HEK293 (cell line): ENCODE results near the gene ARHGAP15.

Experiments
- CTCF ChIA-PET: fragments of 350-600 bp; formaldehyde crosslinking; extraction: SDS; loops from one replicate; lab custom pipeline; 2021; ENCODE audit warnings: antibody characterized with exemption; lab: Yijun Ruan, JAX
- POLR2A ChIA-PET: fragments of 300-600 bp; formaldehyde crosslinking; extraction: SDS; loops from one replicate; lab custom pipeline; 2020; ENCODE audit warnings: antibody characterized with exemption, inconsistent platforms; lab: Yijun Ruan, JAX
- H3K27ac ChIP-seq: fragments of 200-500 bp; sonication (Bioruptor generic); 2 replicates; pipeline ENCODE4 v1.5.1; 2014; ENCODE audit warnings: low read depth, low read length, control low read depth, inconsistent platforms; ENCODE audit errors: extremely low read depth
- H3K36me3 ChIP-seq, 2 experiments: fragments of 200-500 bp in 1 of 2; sonication (Bioruptor generic) in 1 of 2; 1 replicate in 1 of 2; 2 replicates in 1 of 2; pipeline ENCODE4 v1.5.1; 2014 to 2017; ENCODE audit warnings: inconsistent platforms in 2 of 2, low read length in 2 of 2; ENCODE audit not compliant: control insufficient read depth in 2 of 2, insufficient read depth in 1 of 2
- H3K4me1 ChIP-seq: fragments of 200-500 bp; sonication (Bioruptor generic); 2 replicates; pipeline ENCODE4 v1.5.1; 2014; ENCODE audit warnings: mild to moderate bottlenecking, low read length, inconsistent platforms; ENCODE audit not compliant: control insufficient read depth, insufficient read depth
- H3K4me3 ChIP-seq: 2 replicates; pipeline ENCODE4 v1.5.1; 2011; ENCODE audit warnings: low read depth, mild to moderate bottlenecking, control low read depth, low read length, moderate library complexity
- H3K9me3 ChIP-seq: fragments of 200-500 bp; sonication (Bioruptor generic); 2 replicates; pipeline ENCODE4 v1.5.1; 2014; ENCODE audit warnings: low read depth, low read length, inconsistent platforms; ENCODE audit not compliant: control insufficient read depth, insufficient read depth
- GLI2 ChIP-seq: fragments of 450-650 bp; formaldehyde crosslinking; IDR thresholded peaks from 2 replicates; pipeline ENCODE4; 2017; ENCODE audit warnings: missing biosample characterization, missing genetic modification characterization, low read depth, borderline replicate concordance
- SALL2 ChIP-seq: fragments of 450-650 bp; formaldehyde crosslinking; IDR thresholded peaks from 2 replicates; pipeline ENCODE4 v1.5.0; 2017; ENCODE audit warnings: missing biosample characterization, mild to moderate bottlenecking, missing genetic modification characterization, borderline replicate concordance
- SCRT2 ChIP-seq: fragments of 450-650 bp; formaldehyde crosslinking; IDR thresholded peaks from 2 replicates; pipeline ENCODE4 v1.5.1; 2016; ENCODE audit warnings: missing biosample characterization, missing genetic modification characterization
- SP2 ChIP-seq: fragments of 450-650 bp; formaldehyde crosslinking; IDR thresholded peaks from 2 replicates; pipeline ENCODE4 v1.5.1; 2016; ENCODE audit warnings: missing biosample characterization, missing genetic modification characterization
- TRIM28 ChIP-seq: IDR thresholded peaks from 2 replicates; pipeline ENCODE4 v1.6.1; 2011; ENCODE audit warnings: low read length, control low read depth, borderline replicate concordance
- ZBTB26 ChIP-seq: fragments of 450-650 bp; formaldehyde crosslinking; optimal IDR thresholded peaks from 2 replicates; pipeline ENCODE3; 2016; ENCODE audit warnings: missing biosample characterization, mild to moderate bottlenecking, missing genetic modification characterization
- ZBTB7A ChIP-seq: fragments of 450-650 bp; formaldehyde crosslinking; IDR thresholded peaks from 2 replicates; pipeline ENCODE4 v1.5.1; 2016; ENCODE audit warnings: low read depth, missing biosample characterization, missing genetic modification characterization
- ZNF112 ChIP-seq: fragments of 450-650 bp; formaldehyde crosslinking; IDR thresholded peaks from 2 replicates; pipeline ENCODE4 v1.5.0; 2017; ENCODE audit warnings: missing biosample characterization, missing genetic modification characterization
- ZNF114 ChIP-seq: fragments of 450-650 bp; formaldehyde crosslinking; IDR thresholded peaks from 2 replicates; pipeline ENCODE4 v1.5.0; 2017; ENCODE audit warnings: missing biosample characterization, missing genetic modification characterization
- ZNF148 ChIP-seq: fragments of 450-650 bp; formaldehyde crosslinking; IDR thresholded peaks from 2 replicates; pipeline ENCODE4 v1.5.0; 2017; ENCODE audit warnings: missing biosample characterization, missing genetic modification characterization, borderline replicate concordance
- ZNF184 ChIP-seq: fragments of 450-650 bp; IDR thresholded peaks from 2 replicates; pipeline ENCODE4 v1.5.1; 2018; ENCODE audit warnings: missing biosample characterization, mild to moderate bottlenecking, missing genetic modification characterization
- ZNF19 ChIP-seq: fragments of 450-650 bp; formaldehyde crosslinking; IDR thresholded peaks from 2 replicates; pipeline ENCODE4; 2016; ENCODE audit warnings: missing biosample characterization, missing genetic modification characterization, low read depth
- ZNF2 ChIP-seq: fragments of 450-650 bp; formaldehyde crosslinking; IDR thresholded peaks from 2 replicates; pipeline ENCODE4 v1.5.1; 2016; ENCODE audit warnings: missing biosample characterization, missing genetic modification characterization
- ZNF202 ChIP-seq: fragments of 450-650 bp; formaldehyde crosslinking; IDR thresholded peaks from 2 replicates; pipeline ENCODE4 v1.5.1; 2016; ENCODE audit warnings: missing biosample characterization, missing genetic modification characterization, borderline replicate concordance
- ZNF214 ChIP-seq: fragments of 450-650 bp; formaldehyde crosslinking; IDR thresholded peaks from 2 replicates; pipeline ENCODE4 v1.5.1; 2017; ENCODE audit warnings: missing biosample characterization, mild to moderate bottlenecking, missing genetic modification characterization, borderline replicate concordance
- ZNF223 ChIP-seq: fragments of 450-650 bp; formaldehyde crosslinking; IDR thresholded peaks from 2 replicates; pipeline ENCODE4 v1.5.1; 2016; ENCODE audit warnings: missing biosample characterization, missing genetic modification characterization
- ZNF292 ChIP-seq: fragments of 450-650 bp; formaldehyde crosslinking; IDR thresholded peaks from 2 replicates; pipeline ENCODE4 v1.5.1; 2016; ENCODE audit warnings: low read depth, missing biosample characterization, missing genetic modification characterization, borderline replicate concordance
- ZNF311 ChIP-seq: fragments of 450-650 bp; formaldehyde crosslinking; IDR thresholded peaks from 2 replicates; pipeline ENCODE4 v1.5.1; 2017; ENCODE audit warnings: missing biosample characterization, missing genetic modification characterization, borderline replicate concordance
- ZNF362 ChIP-seq: fragments of 450-650 bp; formaldehyde crosslinking; IDR thresholded peaks from 2 replicates; pipeline ENCODE4 v1.5.1; 2016; ENCODE audit warnings: missing biosample characterization, missing genetic modification characterization
- ZNF37A ChIP-seq: fragments of 450-650 bp; IDR thresholded peaks from 2 replicates; pipeline ENCODE4 v1.5.1; 2018; ENCODE audit warnings: missing biosample characterization, missing genetic modification characterization
- ZNF404 ChIP-seq: fragments of 450-650 bp; formaldehyde crosslinking; IDR thresholded peaks from 2 replicates; pipeline ENCODE4 v1.5.1; 2017; ENCODE audit warnings: missing biosample characterization, missing genetic modification characterization
- ZNF530 ChIP-seq: fragments of 450-650 bp; formaldehyde crosslinking; IDR thresholded peaks from 2 replicates; pipeline ENCODE4 v1.5.1; 2016; ENCODE audit warnings: low read depth, missing biosample characterization, missing genetic modification characterization
- ZNF654 ChIP-seq: fragments of 450-650 bp; formaldehyde crosslinking; IDR thresholded peaks from 2 replicates; pipeline ENCODE4 v1.5.1; 2016; ENCODE audit warnings: low read depth, missing biosample characterization, missing genetic modification characterization
- ZNF776 ChIP-seq: fragments of 450-650 bp; formaldehyde crosslinking; IDR thresholded peaks from 2 replicates; pipeline ENCODE4 v1.5.0; 2017; ENCODE audit warnings: missing biosample characterization, missing genetic modification characterization, borderline replicate concordance
- ZNF791 ChIP-seq: fragments of 450-650 bp; formaldehyde crosslinking; IDR thresholded peaks from 2 replicates; pipeline ENCODE4 v1.5.1; 2016; ENCODE audit warnings: missing biosample characterization, missing genetic modification characterization
- ZSCAN23 ChIP-seq: fragments of 450-650 bp; formaldehyde crosslinking; IDR thresholded peaks from 2 replicates; pipeline ENCODE4 v1.5.1; 2016; ENCODE audit warnings: missing biosample characterization, missing genetic modification characterization
- ZXDB ChIP-seq: fragments of 450-650 bp; formaldehyde crosslinking; IDR thresholded peaks from 2 replicates; pipeline ENCODE4 v1.5.1; 2016; ENCODE audit warnings: missing biosample characterization, missing genetic modification characterization
- TF ChIP-seq, protein P1 (sequence below): fragments of 450-650 bp; formaldehyde crosslinking; IDR thresholded peaks from 2 replicates; pipeline ENCODE4; 2016; ENCODE audit warnings: missing biosample characterization, missing genetic modification characterization
- TF ChIP-seq, protein P2 (sequence below): fragments of 450-650 bp; formaldehyde crosslinking; IDR thresholded peaks from 2 replicates; pipeline ENCODE4 v1.5.1; 2016; ENCODE audit warnings: missing biosample characterization, missing genetic modification characterization
- TF ChIP-seq, protein P3 (sequence below): fragments of 450-650 bp; formaldehyde crosslinking; IDR thresholded peaks from 2 replicates; pipeline ENCODE4 v1.5.1; 2017; ENCODE audit warnings: missing biosample characterization, missing genetic modification characterization

The ARHGAP15 gene

GRCh38 chr2:143706354-143706753 is 577.1 kb downstream of the ARHGAP15 start:
- no peak overlapping the region for H3K27ac ChIP-seq
- TF ChIP-seq SCRT2 (tag by site-specific recombination) = no peak
- TF ChIP-seq ZNF112 (tag by site-specific recombination) = no peak
- no peak for TF ChIP-seq ZNF184
- TF ChIP-seq, protein P1, sequence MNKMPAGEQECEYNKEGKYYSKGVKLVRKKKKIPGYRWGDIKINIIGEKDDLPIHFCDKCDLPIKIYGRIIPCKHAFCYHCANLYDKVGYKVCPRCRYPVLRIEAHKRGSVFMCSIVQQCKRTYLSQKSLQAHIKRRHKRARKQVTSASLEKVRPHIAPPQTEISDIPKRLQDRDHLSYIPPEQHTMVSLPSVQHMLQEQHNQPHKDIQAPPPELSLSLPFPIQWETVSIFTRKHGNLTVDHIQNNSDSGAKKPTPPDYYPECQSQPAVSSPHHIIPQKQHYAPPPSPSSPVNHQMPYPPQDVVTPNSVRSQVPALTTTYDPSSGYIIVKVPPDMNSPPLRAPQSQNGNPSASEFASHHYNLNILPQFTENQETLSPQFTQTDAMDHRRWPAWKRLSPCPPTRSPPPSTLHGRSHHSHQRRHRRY (tag by site-specific recombination) = no peak
- no peak for TF ChIP-seq ZXDB (tag by site-specific recombination)
- TF ChIP-seq, protein P2, sequence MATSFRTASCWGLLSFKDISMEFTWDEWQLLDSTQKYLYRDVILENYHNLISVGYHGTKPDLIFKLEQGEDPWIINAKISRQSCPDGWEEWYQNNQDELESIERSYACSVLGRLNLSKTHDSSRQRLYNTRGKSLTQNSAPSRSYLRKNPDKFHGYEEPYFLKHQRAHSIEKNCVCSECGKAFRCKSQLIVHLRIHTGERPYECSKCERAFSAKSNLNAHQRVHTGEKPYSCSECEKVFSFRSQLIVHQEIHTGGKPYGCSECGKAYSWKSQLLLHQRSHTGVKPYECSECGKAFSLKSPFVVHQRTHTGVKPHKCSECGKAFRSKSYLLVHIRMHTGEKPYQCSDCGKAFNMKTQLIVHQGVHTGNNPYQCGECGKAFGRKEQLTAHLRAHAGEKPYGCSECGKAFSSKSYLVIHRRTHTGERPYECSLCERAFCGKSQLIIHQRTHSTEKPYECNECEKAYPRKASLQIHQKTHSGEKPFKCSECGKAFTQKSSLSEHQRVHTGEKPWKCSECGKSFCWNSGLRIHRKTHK (tag by site-specific recombination) = no peak
- no peak for TF ChIP-seq ZNF223 (tag by site-specific recombination)
- no peak for TF ChIP-seq ZNF114 (tag by site-specific recombination)
- TF ChIP-seq ZNF202 (tag by site-specific recombination) = no peak
- no peak for TF ChIP-seq ZNF404 (tag by site-specific recombination)
- no peak for TF ChIP-seq ZSCAN23 (tag by site-specific recombination)
- no peak for TF ChIP-seq ZNF2
- TF ChIP-seq ZNF214 (tag by site-specific recombination) = no peak
- TF ChIP-seq ZBTB7A = no peak
- no peak for TF ChIP-seq GLI2 (tag by site-specific recombination)
- no peak for TF ChIP-seq ZNF776 (tag by site-specific recombination)
- no peak for TF ChIP-seq ZNF292 (tag by site-specific recombination)
- no peak for TF ChIP-seq ZNF791
- TF ChIP-seq ZNF148 = no peak
- TF ChIP-seq ZNF19 = no peak
- peaks cover 8% of the 10 kb centered on the region for H3K4me1 ChIP-seq
- ChIA-PET POLR2A (no interaction called here), CTCF (interaction anchor here (0.6 kb wide), 1 partner anchor 439 kb away, joined by 4 read pairs; no protein-coding TSS in a partner anchor)
- H3K4me3 ChIP-seq = no peak overlapping the region
- H3K36me3 ChIP-seq = no peaks in the 10 kb centered on the region
- no peaks in the 10 kb centered on the region for H3K9me3 ChIP-seq

GRCh38 chr2:143708682-143709081 is 579.5 kb downstream of the ARHGAP15 start:
- no peak overlapping the region for H3K27ac ChIP-seq
- CTCF ChIA-PET = no interaction called here
- no peak for TF ChIP-seq ZNF362
- TF ChIP-seq TRIM28 = no peak
- TF ChIP-seq ZNF37A (tag by site-specific recombination) = no peak
- no peak for TF ChIP-seq ZNF530
- no peak for TF ChIP-seq SALL2 (tag by site-specific recombination)
- no peak for TF ChIP-seq SP2 (tag by site-specific recombination)
- no peak for TF ChIP-seq ZNF311 (tag by site-specific recombination)
- TF ChIP-seq, protein P3, sequence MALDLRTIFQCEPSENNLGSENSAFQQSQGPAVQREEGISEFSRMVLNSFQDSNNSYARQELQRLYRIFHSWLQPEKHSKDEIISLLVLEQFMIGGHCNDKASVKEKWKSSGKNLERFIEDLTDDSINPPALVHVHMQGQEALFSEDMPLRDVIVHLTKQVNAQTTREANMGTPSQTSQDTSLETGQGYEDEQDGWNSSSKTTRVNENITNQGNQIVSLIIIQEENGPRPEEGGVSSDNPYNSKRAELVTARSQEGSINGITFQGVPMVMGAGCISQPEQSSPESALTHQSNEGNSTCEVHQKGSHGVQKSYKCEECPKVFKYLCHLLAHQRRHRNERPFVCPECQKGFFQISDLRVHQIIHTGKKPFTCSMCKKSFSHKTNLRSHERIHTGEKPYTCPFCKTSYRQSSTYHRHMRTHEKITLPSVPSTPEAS = no peak
- no peak for TF ChIP-seq ZNF654 (tag by site-specific recombination)
- TF ChIP-seq ZBTB26 (tag by site-specific recombination) = no peak

More at GRCh38 chr2:143708682-143709081, 579.5 kb downstream of the ARHGAP15 start:
- Histone ChIP-seq H3K4me3 (no peak overlapping the region), H3K36me3 (no peaks in the 10 kb centered on the region), H3K9me3 (no peaks in the 10 kb centered on the region), H3K4me1 (peaks cover 8% of the 10 kb centered on the region)
- POLR2A ChIA-PET = no interaction called here
